NB4 (cell line): ENCODE data around the gene AGBL4.

Experiments used
- DNase-seq: peaks from one replicate; pipeline ENCODE4 v3.0.0; 2010; ENCODE audit warnings: low read depth
- H3K4me3 ChIP-seq: one replicate; pipeline ENCODE4 v1.5.1; 2011; ENCODE audit warnings: mild to moderate bottlenecking, low read depth, low read length, moderate library complexity
- CTCF ChIP-seq: IDR thresholded peaks from one replicate; pipeline ENCODE4 v1.5.1; 2012; ENCODE audit warnings: low read depth, low read length
- MAX ChIP-seq: IDR thresholded peaks from 2 replicates; pipeline ENCODE4 v1.6.1; 2011; ENCODE audit warnings: low read depth, low read length
- MYC ChIP-seq: IDR thresholded peaks from 2 replicates; pipeline ENCODE4 v1.6.1; 2011; ENCODE audit warnings: low read depth, low read length
- POLR2A ChIP-seq: IDR thresholded peaks from 2 replicates; pipeline ENCODE4 v1.6.1; 2011; ENCODE audit warnings: mild to moderate bottlenecking; ENCODE audit not compliant: insufficient read length; ENCODE audit errors: extremely low read depth

The AGBL4 gene

GRCh38 chr1:48948562-48948961, 1075.2 kb downstream of the AGBL4 start:
- no peak overlapping the region for H3K4me3 ChIP-seq
- TF ChIP-seq MAX (no peak), MYC (no peak)
- DNase-seq: no peak

- DNase-seq: no peak
- TF ChIP-seq MAX: no peak
- no peak for TF ChIP-seq MYC
- TF ChIP-seq POLR2A: no peak
- no peak for TF ChIP-seq CTCF
Measured at GRCh38 chr1:48947761-48948537, 1075.8 kb downstream of the AGBL4 start.

GRCh38 chr1:48946070-48946469, 1077.7 kb downstream of the AGBL4 start:
- no peak for TF ChIP-seq MAX
- TF ChIP-seq POLR2A: no peak
- TF ChIP-seq MYC: no peak
- no peak for TF ChIP-seq CTCF
- no peak for DNase-seq
- no peak overlapping the region for H3K4me3 ChIP-seq

More at GRCh38 chr1:48947761-48948537, 1075.8 kb downstream of the AGBL4 start:
- no peak overlapping the region for H3K4me3 ChIP-seq

- no peak for DNase-seq
- TF ChIP-seq CTCF (no peak), MAX (no peak), MYC (no peak), POLR2A (no peak)
Measured at GRCh38 chr1:48944811-48945210, 1078.9 kb downstream of the AGBL4 start.

GRCh38 chr1:48943826-48944225, 1079.9 kb downstream of the AGBL4 start:
- no peak overlapping the region for H3K4me3 ChIP-seq
- no peak for DNase-seq
- TF ChIP-seq CTCF (no peak), MYC (no peak), POLR2A (no peak), MAX (no peak)

More at GRCh38 chr1:48944811-48945210, 1078.9 kb downstream of the AGBL4 start:
- no peak overlapping the region for H3K4me3 ChIP-seq

GRCh38 chr1:48943393-48943792, 1080.4 kb downstream of the AGBL4 start:
- H3K4me3 ChIP-seq: no peak overlapping the region
- TF ChIP-seq MYC (no peak), POLR2A (no peak), MAX (no peak), CTCF (no peak)
- no peak for DNase-seq
